ELR (cell line): ENCODE results near the gene MCM10.
"Not testable (repeated sequence)": the region's sequence is repeated elsewhere in the genome, so short reads cannot be mapped to it uniquely, and the experiment has no call there.

Experiments
- DNase-seq: peaks from one replicate; pipeline ENCODE4 v3.0.0-alpha.2; 2015; ENCODE audit warnings: low read depth

The MCM10 gene

DNA sequence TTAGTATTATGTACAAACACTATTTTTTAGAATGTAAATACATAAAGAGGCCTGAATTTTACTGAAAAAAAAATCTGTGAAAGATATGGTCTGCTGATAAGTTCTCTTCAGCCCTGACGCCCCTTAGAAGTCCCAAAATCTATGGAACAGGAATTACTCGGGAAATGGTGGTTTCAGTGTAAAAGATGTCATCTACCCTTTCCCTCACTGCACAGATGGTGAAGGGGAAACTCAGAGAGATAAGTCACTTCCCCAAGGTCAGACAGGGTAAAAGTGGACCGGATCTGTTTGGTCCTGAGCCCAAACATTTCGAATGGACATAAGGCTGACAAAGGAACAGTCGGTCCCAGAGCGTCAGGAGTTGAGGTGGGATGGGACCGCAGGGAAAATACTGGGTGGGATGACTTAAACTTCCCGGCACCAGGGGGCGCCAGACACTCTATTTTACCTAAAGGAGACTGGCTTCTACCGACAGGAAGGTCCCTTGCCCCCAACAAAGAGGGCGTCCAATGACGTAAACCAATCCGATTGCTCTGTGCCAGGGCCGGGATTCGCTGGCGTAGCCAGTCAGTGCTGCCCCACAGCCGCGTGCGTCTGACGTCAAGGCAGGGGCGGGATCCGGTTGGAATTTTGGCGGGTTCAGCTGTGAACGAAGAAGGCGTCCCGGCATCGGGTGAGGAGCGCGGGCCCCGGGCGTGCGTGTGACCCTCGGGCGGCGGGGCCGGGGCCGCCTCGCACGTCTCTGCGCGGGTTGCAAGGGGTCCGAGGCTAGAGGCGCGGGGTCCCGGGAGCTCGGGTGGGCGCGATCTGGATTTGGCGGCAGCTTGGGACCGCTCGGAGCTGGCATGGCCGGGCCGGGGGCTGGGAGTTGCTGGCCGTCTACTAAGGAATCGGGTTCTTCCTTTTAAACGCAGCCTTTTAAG, at the start of gene MCM10:
Gene MCM10 (plus strand): TSS at position 625 of the 923 bp plus-strand sequence. CDS start 2,645 bp downstream, outside the sequence.
- peak; percentile 100 for DNase-seq

DNA sequence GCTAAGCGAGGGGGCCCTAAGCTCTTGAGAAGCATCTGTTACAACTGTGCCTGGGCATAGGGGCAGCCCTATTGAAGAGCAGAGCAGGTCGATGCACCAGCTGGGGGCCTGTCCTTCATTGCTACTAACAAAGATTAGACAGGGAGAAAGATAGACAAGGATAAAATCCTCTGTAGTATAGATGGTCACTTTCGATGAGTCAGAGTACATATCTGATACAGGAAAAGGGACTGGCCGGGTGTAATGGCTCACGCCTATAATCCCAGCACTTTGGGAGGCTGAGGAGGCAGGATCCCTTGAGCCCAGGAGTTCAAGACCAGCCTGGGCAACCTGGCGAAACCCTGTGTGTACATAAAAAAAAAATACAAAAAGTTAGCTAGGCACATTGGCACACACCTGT, 47.8 kb upstream of the MCM10 start:
- DNase-seq, result no peak

DNA sequence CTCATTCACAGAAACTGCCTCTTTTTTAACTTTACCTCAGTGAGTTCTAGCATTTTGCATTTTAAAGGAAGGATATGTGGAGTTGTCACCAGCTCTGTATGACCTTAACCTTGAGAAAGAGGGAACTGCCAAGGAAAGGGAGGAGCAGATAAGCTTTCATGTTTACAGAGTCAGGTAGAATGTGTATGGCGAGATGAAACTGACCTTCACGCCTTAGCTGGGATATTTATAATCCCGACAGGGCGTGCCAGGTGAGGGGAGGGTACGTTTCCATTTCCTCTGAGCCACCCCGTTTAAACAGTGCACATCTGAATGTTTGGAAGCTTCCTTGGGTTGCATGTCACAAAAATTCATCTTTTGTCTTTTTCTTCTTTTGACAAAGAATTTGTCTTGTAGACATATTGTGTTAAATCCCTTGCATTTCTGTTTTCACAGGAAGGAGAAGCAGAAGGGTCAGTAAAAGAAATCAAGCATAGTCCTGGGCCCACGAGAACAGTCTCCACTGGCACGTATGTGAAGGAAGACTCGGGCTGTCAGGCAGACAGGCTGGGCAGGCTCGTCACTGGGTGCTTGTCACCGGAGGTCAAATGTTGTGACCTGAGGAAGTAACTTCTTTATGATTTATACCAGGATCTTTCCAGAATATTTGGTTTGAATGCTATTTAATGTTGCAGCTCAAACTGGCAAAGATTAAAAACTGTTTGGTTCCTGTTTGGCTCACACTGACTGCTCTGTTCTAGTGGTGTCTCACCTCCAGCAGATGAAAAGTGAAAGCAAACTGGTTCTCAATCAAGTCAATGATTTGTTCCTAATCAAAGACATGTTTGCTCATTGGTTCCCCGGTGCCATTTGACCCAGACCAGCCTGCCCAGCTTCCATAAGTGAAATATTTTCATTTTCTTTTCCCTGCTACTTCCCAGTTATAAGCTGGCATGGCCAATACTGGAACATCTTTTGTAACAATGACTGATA, 45.2 kb upstream of the MCM10 start:
- DNase-seq, result no peak

GRCh38 chr10:13117841-13118783, 43.2 kb upstream of the MCM10 start:
- no peak for DNase-seq

- DNase-seq, result no peak
Observed at GRCh38 chr10:13118784-13119410, 42.5 kb upstream of the MCM10 start.

GRCh38 chr10:13120786-13121499, 40.4 kb upstream of the MCM10 start:
- DNase-seq, result no peak

DNA sequence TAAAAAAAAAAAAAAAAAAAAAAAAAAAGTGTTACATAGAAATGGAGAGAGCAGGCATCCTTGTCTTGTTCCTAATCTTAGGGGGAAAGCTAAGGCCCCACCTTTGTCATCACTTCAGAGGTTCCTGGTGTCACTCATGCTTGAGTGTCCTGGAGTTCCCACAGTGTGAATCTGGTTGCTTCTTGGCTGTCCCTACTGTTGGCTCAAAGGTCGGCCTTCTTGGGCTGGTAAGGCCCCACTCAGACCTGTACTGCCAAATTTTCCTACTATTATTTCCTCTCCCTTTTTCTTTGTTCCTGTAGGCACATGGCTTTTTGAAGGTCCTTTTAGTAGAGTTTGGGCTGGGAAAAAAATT, 39.9 kb upstream of the MCM10 start:
- no peak for DNase-seq

GRCh38 chr10:13136651-13137050, 24.7 kb upstream of the MCM10 start:
- no peak for DNase-seq

DNA sequence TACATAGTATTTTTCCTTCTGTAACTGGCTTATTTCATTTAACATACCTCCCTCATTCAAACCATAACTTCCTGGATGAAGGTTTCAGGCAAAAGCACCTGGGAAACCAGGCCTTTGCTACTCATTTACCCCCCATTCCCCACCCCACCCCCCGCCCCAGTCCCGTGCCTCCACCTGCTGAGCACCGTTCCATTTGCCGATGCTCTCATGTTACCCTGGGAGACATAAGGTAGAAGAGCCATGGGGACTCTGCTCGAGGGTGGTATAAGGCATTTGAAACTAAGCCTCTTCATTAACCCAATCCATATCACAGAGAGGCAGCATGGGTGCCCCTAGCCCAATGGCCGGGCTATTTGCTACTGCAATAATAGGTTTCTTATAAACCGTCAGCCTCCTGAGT, 22.2 kb upstream of the MCM10 start:
- DNase-seq, result no peak

- DNase-seq, result no peak
Observed at GRCh38 chr10:13139676-13140075, 21.7 kb upstream of the MCM10 start.

DNA sequence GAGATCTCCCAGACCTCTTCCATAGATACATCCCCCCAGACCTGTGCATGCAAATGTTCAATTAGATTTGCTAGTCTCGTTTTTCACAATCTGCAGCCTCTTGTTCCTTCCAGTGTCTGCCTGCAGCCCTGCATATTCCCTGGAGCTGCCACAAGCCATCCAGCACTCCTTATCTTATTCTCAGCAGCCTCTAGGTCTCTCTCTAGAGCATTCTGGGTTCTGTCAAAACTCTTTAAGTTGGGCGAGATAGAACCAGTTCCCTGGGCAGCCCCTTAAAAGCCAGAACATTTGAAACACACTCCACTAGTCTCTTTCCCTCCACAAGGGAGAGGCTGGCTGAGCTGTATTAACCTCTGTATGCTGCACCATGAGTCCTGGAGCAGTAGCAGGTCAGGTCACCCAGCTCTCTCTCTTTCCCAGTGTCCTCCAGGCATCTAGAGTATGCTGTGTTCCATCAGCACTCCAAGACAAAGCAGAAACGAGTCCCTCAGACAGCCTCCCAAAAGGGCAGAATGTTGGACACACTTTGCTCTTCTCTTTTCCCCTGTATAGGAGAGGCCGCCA, 20.6 kb upstream of the MCM10 start:
- no peak for DNase-seq

DNA sequence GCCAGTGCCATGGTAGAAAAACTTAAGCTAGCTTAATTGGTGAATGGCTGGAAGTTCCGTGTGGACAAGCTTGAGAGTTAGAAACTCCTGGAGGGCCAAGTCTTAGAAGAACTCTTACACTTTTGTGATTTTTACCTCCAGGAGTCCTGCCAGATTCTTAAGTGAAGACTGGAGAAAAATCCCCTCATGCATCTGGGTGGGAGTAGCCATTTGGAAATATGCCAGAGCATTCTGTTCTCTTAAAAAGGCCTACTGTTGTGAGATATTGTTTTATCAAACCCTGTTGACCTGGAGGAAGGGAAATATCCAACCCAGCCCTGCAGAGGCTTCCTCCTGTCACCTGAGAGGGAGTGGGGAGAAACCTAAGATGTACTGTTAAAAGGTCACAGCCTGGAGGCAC, 17.6 kb upstream of the MCM10 start:
- no peak for DNase-seq

- no peak for DNase-seq
Observed at GRCh38 chr10:13144814-13145213, 16.5 kb upstream of the MCM10 start.

DNA sequence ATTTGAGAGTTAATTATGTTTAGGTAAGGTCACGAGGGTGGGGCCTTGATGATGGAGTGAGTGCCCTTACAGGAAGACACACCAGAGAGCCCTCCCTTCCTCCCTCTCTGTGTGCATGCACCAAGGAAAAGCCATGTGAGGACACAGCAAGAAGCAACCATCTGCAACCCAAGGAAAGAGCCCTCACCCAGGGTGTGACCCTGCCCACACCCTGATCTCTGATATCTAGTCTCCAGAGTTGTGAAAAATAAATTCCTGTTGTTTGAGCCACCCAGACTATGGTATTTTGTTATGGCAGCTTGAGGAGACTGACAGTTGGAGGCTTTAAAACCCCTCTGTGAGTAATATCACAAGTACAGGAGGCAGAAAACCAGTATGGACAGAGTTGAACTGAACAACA, 15.0 kb upstream of the MCM10 start:
- no peak for DNase-seq

- DNase-seq, result no peak
Observed at GRCh38 chr10:13147161-13147560, 14.2 kb upstream of the MCM10 start.

DNA sequence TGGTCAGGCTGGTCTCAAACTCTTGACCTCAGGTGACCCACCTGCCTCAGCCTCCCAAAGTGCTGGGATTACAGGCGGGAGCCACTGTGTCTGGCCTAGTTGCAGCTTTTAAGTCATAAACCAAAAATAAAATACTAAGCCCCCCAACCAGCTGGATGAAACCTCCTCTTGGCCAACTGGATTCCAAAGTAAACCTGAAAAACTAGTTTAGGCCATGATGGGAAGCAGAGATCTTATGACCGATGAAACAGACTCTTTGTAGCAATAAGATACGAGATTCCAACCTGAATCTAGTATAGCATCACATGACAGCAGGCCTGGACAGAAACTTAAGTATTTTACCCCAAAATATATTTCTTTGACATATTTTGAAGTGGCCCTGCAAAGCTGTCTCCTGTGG, 9.1 kb upstream of the MCM10 start:
- DNase-seq, result no peak

GRCh38 chr10:13155860-13156259, 5.5 kb upstream of the MCM10 start:
- DNase-seq, result not testable (repeated sequence)

GRCh38 chr10:13158401-13158800, 3.0 kb upstream of the MCM10 start:
- DNase-seq, result no peak

DNA sequence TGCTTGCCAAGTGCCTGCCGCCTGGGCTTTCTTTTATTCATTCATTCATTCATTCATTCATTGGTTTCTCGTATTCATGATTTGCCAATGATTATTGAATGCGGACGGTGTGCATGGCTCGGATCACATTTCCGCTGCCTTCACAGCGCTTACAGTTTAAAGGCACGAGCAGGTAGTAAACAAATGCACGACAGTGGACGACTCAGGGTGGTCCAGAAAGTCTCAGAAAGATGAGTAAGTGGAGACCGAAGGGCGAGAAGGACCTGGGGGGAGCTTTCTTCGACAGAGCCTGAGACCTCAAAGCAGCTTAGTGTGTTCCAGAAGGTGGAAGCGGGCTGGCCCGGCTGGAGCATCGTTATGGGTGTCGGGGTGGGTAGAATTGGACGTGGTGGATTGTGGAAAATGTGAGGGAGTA, 506 bp downstream of the MCM10 start:
- peak; percentile 41 for DNase-seq

DNA sequence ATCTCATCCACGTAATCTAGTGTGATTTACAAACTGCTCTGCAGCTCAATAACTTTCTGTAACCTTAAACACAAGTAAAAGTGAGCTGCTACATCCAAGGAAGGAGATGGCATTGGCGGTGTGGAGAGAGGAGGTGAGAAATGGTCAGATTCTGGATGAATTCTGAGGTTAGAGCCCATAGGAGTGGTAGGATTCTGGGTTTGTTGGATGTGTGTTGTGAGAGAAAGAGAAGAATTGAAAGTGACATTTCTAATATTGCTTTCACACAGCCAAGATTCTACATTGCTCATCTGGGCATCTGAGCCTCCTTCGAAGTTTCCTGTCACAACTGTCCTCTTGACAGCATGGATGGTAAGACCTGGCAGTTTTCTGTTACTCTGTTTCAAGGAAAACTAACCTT, 2.5 kb downstream of the MCM10 start:
- no peak for DNase-seq
